ENCODE measurements around the gene ADD3. TPM values are rescaled to one million over a fixed set of nuclear protein-coding genes. Genes with fewer than 3 reads are reported as not detected.

Gene ADD3
- total RNA-seq, 1 donor, result 1,018 TPM

DNA sequence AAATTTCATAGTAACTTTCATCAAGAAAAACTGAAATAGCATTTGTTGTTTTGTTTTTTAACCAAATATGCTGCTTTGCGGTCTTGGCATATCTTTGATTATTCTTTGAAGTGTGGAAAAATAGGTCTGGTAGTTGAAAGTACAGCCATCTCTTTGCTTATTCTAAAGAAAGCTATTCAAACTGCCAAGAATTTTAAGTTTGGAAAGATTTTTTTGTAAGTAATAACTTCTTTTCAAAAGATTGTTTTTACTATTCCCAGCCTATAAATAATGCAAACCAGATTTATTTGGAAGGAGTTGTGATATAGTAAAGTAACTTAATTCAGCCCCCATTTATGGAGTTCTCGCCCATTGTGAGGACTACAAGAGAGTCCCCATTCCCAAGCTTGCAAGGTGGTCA is 87.0 kb downstream of the ADD3 start:
- TF ChIP-seq, protein P1, sequence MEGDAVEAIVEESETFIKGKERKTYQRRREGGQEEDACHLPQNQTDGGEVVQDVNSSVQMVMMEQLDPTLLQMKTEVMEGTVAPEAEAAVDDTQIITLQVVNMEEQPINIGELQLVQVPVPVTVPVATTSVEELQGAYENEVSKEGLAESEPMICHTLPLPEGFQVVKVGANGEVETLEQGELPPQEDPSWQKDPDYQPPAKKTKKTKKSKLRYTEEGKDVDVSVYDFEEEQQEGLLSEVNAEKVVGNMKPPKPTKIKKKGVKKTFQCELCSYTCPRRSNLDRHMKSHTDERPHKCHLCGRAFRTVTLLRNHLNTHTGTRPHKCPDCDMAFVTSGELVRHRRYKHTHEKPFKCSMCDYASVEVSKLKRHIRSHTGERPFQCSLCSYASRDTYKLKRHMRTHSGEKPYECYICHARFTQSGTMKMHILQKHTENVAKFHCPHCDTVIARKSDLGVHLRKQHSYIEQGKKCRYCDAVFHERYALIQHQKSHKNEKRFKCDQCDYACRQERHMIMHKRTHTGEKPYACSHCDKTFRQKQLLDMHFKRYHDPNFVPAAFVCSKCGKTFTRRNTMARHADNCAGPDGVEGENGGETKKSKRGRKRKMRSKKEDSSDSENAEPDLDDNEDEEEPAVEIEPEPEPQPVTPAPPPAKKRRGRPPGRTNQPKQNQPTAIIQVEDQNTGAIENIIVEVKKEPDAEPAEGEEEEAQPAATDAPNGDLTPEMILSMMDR (IDR thresholded peaks at IDR 0.05; ENCODE audit: extremely low read depth, low read depth, low read length), result no peak
- no peaks in the 10 kb centered on the region for H3K36me3 ChIP-seq (ENCODE audit: insufficient read depth, low read length)
- no peak overlapping the region for H3K27ac ChIP-seq (ENCODE audit: low read depth, low read length)
- H3K4me2 ChIP-seq (ENCODE audit: insufficient read depth, low read length), result no peak overlapping the region
- no peaks in the 10 kb centered on the region for H3K27me3 ChIP-seq (ENCODE audit: insufficient read depth, low read length)
- no peak overlapping the region for H2AFZ ChIP-seq (ENCODE audit: low read length)
- H4K20me1 ChIP-seq (ENCODE audit: insufficient read depth, low read length), result peaks cover 18% of the 10 kb centered on the region
- H3K9me3 ChIP-seq (ENCODE audit: low read depth, low read length), result no peaks in the 10 kb centered on the region
- H3K79me2 ChIP-seq (ENCODE audit: insufficient read depth, low read length), result peaks cover 57% of the 10 kb centered on the region
- no peak overlapping the region for H3K4me3 ChIP-seq (ENCODE audit: insufficient read depth, low read length)
- no peak for DNase-seq (ENCODE audit: insufficient read length, low spot score, missing footprints)
- H3K4me1 ChIP-seq (ENCODE audit: insufficient read depth, low read length), result no peaks in the 10 kb centered on the region

- DNase-seq (ENCODE audit: insufficient read length, low spot score, missing footprints), result no peak
- peaks cover 28% of the 10 kb centered on the region for H3K36me3 ChIP-seq (ENCODE audit: insufficient read depth, low read length)
- no peak overlapping the region for H3K4me2 ChIP-seq (ENCODE audit: insufficient read depth, low read length)
- H3K9me3 ChIP-seq (ENCODE audit: low read depth, low read length), result no peaks in the 10 kb centered on the region
- TF ChIP-seq, protein P1 (IDR thresholded peaks at IDR 0.05; ENCODE audit: extremely low read depth, low read depth, low read length), result no peak
- no peaks in the 10 kb centered on the region for H3K4me1 ChIP-seq (ENCODE audit: insufficient read depth, low read length)
- H3K4me3 ChIP-seq (ENCODE audit: insufficient read depth, low read length), result no peak overlapping the region
- H2AFZ ChIP-seq (ENCODE audit: low read length), result no peak overlapping the region
- H3K27me3 ChIP-seq (ENCODE audit: insufficient read depth, low read length), result no peaks in the 10 kb centered on the region
- H3K79me2 ChIP-seq (ENCODE audit: insufficient read depth, low read length), result peaks cover 35% of the 10 kb centered on the region
- peaks cover 17% of the 10 kb centered on the region for H4K20me1 ChIP-seq (ENCODE audit: insufficient read depth, low read length)
- no peak overlapping the region for H3K27ac ChIP-seq (ENCODE audit: low read depth, low read length)
Observed at GRCh38 chr10:110101464-110102144, 93.8 kb downstream of the ADD3 start.

DNA sequence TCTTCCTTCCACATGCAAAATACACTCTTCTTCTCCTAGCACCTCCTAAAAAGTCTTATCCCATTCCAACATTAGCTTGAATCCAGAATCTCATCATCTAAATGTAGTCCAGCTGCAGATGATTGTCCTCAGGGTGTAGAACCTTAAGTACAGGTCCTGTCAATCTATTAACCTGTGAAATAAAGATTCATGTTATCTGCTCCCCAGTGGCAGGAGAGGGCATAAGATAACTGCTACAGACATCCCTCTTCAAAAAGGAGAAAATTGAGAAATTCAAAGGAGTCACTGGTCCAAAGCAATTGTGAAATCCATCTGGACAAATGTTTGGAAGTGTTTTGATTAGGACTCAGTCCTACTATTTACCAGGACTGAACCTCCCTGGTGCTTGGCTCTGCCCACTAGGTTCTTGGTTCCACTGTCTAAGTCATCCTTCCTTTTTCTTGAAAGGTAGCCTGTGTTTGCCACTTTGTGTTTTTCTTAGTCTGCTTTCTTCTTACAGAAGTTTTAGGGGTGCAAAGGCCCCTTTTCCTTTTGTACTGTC is 96.2 kb downstream of the ADD3 start:
- DNase-seq (ENCODE audit: insufficient read length, low spot score, missing footprints), result no peak

DNA sequence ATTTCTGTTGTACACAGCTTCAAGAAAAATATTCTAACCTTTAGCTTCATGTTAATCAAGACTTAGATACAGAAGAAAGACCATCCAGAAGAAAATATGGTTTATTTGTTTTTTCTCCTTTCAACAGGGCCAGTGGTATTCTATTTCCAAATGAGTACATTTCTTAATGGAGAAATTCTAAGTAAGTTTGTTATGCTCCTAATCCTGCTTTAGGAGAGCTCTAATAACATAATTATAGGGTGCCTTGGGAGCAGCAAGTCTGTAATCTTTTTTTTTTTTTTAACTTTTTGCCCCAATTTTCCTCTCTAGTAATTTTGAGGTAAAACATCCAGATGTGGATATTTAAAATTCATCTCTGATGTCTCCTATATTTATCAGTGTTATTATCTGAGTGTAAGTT is 98.1 kb downstream of the ADD3 start:
- Histone ChIP-seq H3K4me1 (ENCODE audit: insufficient read depth, low read length) (no peaks in the 10 kb centered on the region), H3K4me3 (ENCODE audit: insufficient read depth, low read length) (no peak overlapping the region), H3K27ac (ENCODE audit: low read depth, low read length) (no peak overlapping the region), H2AFZ (ENCODE audit: low read length) (no peak overlapping the region), H3K79me2 (ENCODE audit: insufficient read depth, low read length) (peaks cover 10% of the 10 kb centered on the region), H3K27me3 (ENCODE audit: insufficient read depth, low read length) (no peaks in the 10 kb centered on the region), H3K9me3 (ENCODE audit: low read depth, low read length) (no peaks in the 10 kb centered on the region), H3K4me2 (ENCODE audit: insufficient read depth, low read length) (no peak overlapping the region), H4K20me1 (ENCODE audit: insufficient read depth, low read length) (peaks cover 6% of the 10 kb centered on the region), H3K36me3 (ENCODE audit: insufficient read depth, low read length) (peaks cover 27% of the 10 kb centered on the region)
- TF ChIP-seq, protein P1 (IDR thresholded peaks at IDR 0.05; ENCODE audit: extremely low read depth, low read depth, low read length), result no peak
- DNase-seq (ENCODE audit: insufficient read length, low spot score, missing footprints), result no peak

More for the DNA sequence above, 96.2 kb downstream of the ADD3 start:
- H3K4me2 ChIP-seq (ENCODE audit: insufficient read depth, low read length), result no peak overlapping the region
- H3K27me3 ChIP-seq (ENCODE audit: insufficient read depth, low read length), result no peaks in the 10 kb centered on the region
- TF ChIP-seq, protein P1 (IDR thresholded peaks at IDR 0.05; ENCODE audit: extremely low read depth, low read depth, low read length), result no peak
- no peak overlapping the region for H3K4me3 ChIP-seq (ENCODE audit: insufficient read depth, low read length)
- H3K27ac ChIP-seq (ENCODE audit: low read depth, low read length), result no peak overlapping the region
- H3K79me2 ChIP-seq (ENCODE audit: insufficient read depth, low read length), result peaks cover 20% of the 10 kb centered on the region
- H2AFZ ChIP-seq (ENCODE audit: low read length), result no peak overlapping the region
- H3K36me3 ChIP-seq (ENCODE audit: insufficient read depth, low read length), result peaks cover 28% of the 10 kb centered on the region
- H4K20me1 ChIP-seq (ENCODE audit: insufficient read depth, low read length), result peaks cover 12% of the 10 kb centered on the region
- H3K4me1 ChIP-seq (ENCODE audit: insufficient read depth, low read length), result no peaks in the 10 kb centered on the region
- H3K9me3 ChIP-seq (ENCODE audit: low read depth, low read length), result no peaks in the 10 kb centered on the region
